HG02798 (cell line): ENCODE measurements around the gene CSN1S1.
A peak's percentile ranks its signal among the peaks of the same experiment; 100 is the strongest.
"Not testable (repeated sequence)": the region's sequence is repeated elsewhere in the genome, so short reads cannot be mapped to it uniquely, and the experiment has no call there.

ENCODE experiments used
- ATAC-seq: cut with Tn5 transposase; IDR thresholded peaks from one replicate; pipeline ENCODE4 v1.9.1; 2021; ENCODE audit warnings: mild to moderate bottlenecking; ENCODE audit not compliant: unreplicated experiment, poor library complexity

Gene CSN1S1

GRCh38 chr4:69930768-69931167 lies at the start of gene CSN1S1:
CSN1S1 (plus strand) TSS chr4:69931068; CDS start chr4:69932556, 1,488 bp downstream.
- no peak for ATAC-seq

GRCh38 chr4:69881173-69881773 lies 49.6 kb upstream of the CSN1S1 start:
- peak; percentile 80 for ATAC-seq

GRCh38 chr4:69882150-69882549 lies 48.7 kb upstream of the CSN1S1 start:
- no peak for ATAC-seq

GRCh38 chr4:69888336-69888735 lies 42.5 kb upstream of the CSN1S1 start:
- no peak for ATAC-seq

GRCh38 chr4:69894186-69894585 lies 36.7 kb upstream of the CSN1S1 start:
- ATAC-seq, result no peak

GRCh38 chr4:69894721-69895120 lies 36.1 kb upstream of the CSN1S1 start:
- ATAC-seq, result no peak

GRCh38 chr4:69896530-69897116 lies 34.2 kb upstream of the CSN1S1 start:
- ATAC-seq, result no peak

- ATAC-seq, result no peak
These were observed 23.7 kb upstream of the CSN1S1 start for GRCh38 chr4:69907151-69907550.

GRCh38 chr4:69909195-69909594 lies 21.7 kb upstream of the CSN1S1 start:
- ATAC-seq, result no peak

GRCh38 chr4:69910016-69910782 lies 20.7 kb upstream of the CSN1S1 start:
- ATAC-seq, result peak; percentile 67

GRCh38 chr4:69920874-69921273 lies 10.0 kb upstream of the CSN1S1 start:
- ATAC-seq, result no peak

GRCh38 chr4:69923782-69924410 lies 7.0 kb upstream of the CSN1S1 start:
- not testable (repeated sequence) for ATAC-seq

GRCh38 chr4:69934150-69934549 lies 3.3 kb downstream of the CSN1S1 start:
- ATAC-seq, result no peak

- no peak for ATAC-seq
These were observed 5.7 kb downstream of the CSN1S1 start for GRCh38 chr4:69936566-69936965.

- no peak for ATAC-seq
These were observed 20.7 kb downstream of the CSN1S1 start for GRCh38 chr4:69951602-69952001.

GRCh38 chr4:69957209-69957608 lies 26.3 kb downstream of the CSN1S1 start:
- ATAC-seq, result no peak

GRCh38 chr4:69965628-69966027 lies 34.8 kb downstream of the CSN1S1 start, which contains the start of gene CSN2:
CSN2 (minus strand) TSS chr4:69965728; CDS start chr4:69960995, 4,733 bp downstream.
- no peak for ATAC-seq

- ATAC-seq, result no peak
These were observed 39.2 kb downstream of the CSN1S1 start for GRCh38 chr4:69970071-69970470.

GRCh38 chr4:69974631-69975030 lies 43.8 kb downstream of the CSN1S1 start:
- ATAC-seq, result no peak

GRCh38 chr4:69977582-69977981 lies 46.7 kb downstream of the CSN1S1 start:
- ATAC-seq, result no peak

- ATAC-seq, result peak; percentile 47
These were observed 53.2 kb downstream of the CSN1S1 start for GRCh38 chr4:69984030-69984443.
